ENCODE measurements around the gene MRC2.

Gene MRC2

GRCh38 chr17:62614142-62614541, 13.3 kb upstream of the MRC2 start:
- TF ChIP-seq CTCF (IDR thresholded peaks at IDR 0.05; ENCODE audit: extremely low read depth, missing control alignments): no peak
- no peak for DNase-seq (ENCODE audit: low spot score)

- TF ChIP-seq CTCF (IDR thresholded peaks at IDR 0.05; ENCODE audit: extremely low read depth, missing control alignments): no peak
- DNase-seq (ENCODE audit: low spot score): no peak
Observed at GRCh38 chr17:62615503-62615902, 12.0 kb upstream of the MRC2 start.

GRCh38 chr17:62616993-62617893, 10.2 kb upstream of the MRC2 start:
- DNase-seq (ENCODE audit: low spot score): no peak
- TF ChIP-seq CTCF (IDR thresholded peaks at IDR 0.05; ENCODE audit: extremely low read depth, missing control alignments): no peak

- no peak for TF ChIP-seq CTCF (IDR thresholded peaks at IDR 0.05; ENCODE audit: extremely low read depth, missing control alignments)
- no peak for DNase-seq (ENCODE audit: low spot score)
Observed at GRCh38 chr17:62617894-62618472, 9.5 kb upstream of the MRC2 start.

- DNase-seq (ENCODE audit: low spot score): no peak
- no peak for TF ChIP-seq CTCF (IDR thresholded peaks at IDR 0.05; ENCODE audit: extremely low read depth, missing control alignments)
Observed at GRCh38 chr17:62618647-62619416, 8.6 kb upstream of the MRC2 start.

GRCh38 chr17:62619417-62620155, 7.9 kb upstream of the MRC2 start:
- no peak for TF ChIP-seq CTCF (IDR thresholded peaks at IDR 0.05; ENCODE audit: extremely low read depth, missing control alignments)
- DNase-seq (ENCODE audit: low spot score): no peak

Data from GM20000 (cell line).